IPS DF 6.9 (cell line): ENCODE data around the gene DLX2.
A peak's percentile ranks its signal among the peaks of the same experiment; 100 is the strongest.
"Not testable (repeated sequence)": the region's sequence is repeated elsewhere in the genome, so short reads cannot be mapped to it uniquely, and the experiment has no call there.

Experiments used
- DNase-seq: peaks from one replicate; pipeline ENCODE4 v3.0.0-alpha.2; 2013; ENCODE audit warnings: low read depth, low spot score
- H3K27ac ChIP-seq: one replicate; pipeline ENCODE4 v1.5.1; 2013; ENCODE audit warnings: low read length, control low read depth
- H3K27me3 ChIP-seq: 2 replicates; pipeline ENCODE4 v1.6.1; 2013; ENCODE audit warnings: mild to moderate bottlenecking, low read length; ENCODE audit not compliant: control insufficient read depth, insufficient read depth
- H3K36me3 ChIP-seq: 2 replicates; pipeline ENCODE4 v1.6.1; 2013; ENCODE audit warnings: low read length; ENCODE audit not compliant: control insufficient read depth, insufficient read depth
- H3K4me1 ChIP-seq: 2 replicates; pipeline ENCODE4 v1.6.1; 2013; ENCODE audit warnings: low read length; ENCODE audit not compliant: control insufficient read depth, insufficient read depth
- H3K4me3 ChIP-seq: 2 replicates; pipeline ENCODE4 v1.5.1; 2013; ENCODE audit warnings: mild to moderate bottlenecking, low read length
- H3K9me3 ChIP-seq: 2 replicates; pipeline ENCODE4 v1.6.1; 2013; ENCODE audit warnings: low read length, inconsistent platforms; ENCODE audit not compliant: control insufficient read depth, insufficient read depth
- WGBS: extraction: QIAGEN DNeasy Blood & Tissue Kit; methylation state at CpG from one replicate; pipeline ENCODE4 v1.1.7; 2013; ENCODE audit warnings: mixed read lengths, missing lambda C conversion rate; ENCODE audit not compliant: insufficient read length, insufficient coverage; 5-methylcytosine and 5-hydroxymethylcytosine counted together

Gene DLX2

DNA sequence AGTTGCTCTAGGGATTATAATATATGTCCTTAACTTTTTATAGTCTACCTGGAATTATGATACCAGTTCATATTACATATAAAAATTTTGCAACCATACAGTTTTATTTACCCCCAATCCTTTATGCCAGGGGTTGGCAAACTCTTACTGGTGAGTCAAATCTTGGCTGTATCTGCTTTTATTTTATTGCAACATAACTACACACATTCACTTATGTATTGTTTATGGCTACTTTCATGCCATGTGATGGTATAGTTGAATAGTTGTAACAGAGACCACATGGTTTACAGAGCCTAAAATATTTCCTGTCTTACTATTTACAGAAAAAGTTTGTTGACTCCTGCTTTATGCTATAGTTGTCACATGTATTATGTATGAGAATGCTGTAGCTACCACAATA is 25.8 kb upstream of the DLX2 start:
- Histone ChIP-seq H3K27me3 (peaks cover 3% of the 10 kb centered on the region; the same call in 1 of the 2 replicates), H3K4me1 (peaks cover 5% of the 10 kb centered on the region; the same call in 1 of the 2 replicates), H3K27ac (no peak overlapping the region), H3K36me3 (no peaks in the 10 kb centered on the region), H3K4me3 (no peak overlapping the region), H3K9me3 (no peaks in the 10 kb centered on the region)
- DNase-seq = no peak

DNA sequence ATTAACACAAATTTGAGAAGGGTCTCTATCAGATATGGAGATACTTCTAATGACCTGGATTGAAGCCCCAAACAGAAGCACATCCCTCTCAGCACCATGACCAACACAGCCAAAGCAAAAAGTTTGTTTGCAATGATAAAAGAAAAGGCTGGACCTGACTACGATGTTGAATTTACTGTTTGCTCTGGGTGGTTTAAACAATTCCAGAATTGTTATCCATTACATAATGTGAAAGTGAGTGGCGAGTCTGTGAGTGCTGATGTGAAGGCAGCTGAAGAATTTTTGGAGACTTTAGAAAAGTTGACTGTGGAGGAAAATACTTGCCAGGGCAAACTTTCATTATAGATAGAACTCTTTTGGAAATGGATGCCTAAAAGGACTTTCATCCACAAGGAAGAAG is 17.4 kb upstream of the DLX2 start:
- Histone ChIP-seq H3K27me3 (no peaks in the 10 kb centered on the region), H3K4me1 (no peaks in the 10 kb centered on the region), H3K27ac (no peak overlapping the region), H3K4me3 (no peak overlapping the region), H3K36me3 (no peaks in the 10 kb centered on the region), H3K9me3 (no peaks in the 10 kb centered on the region)
- no CpG with 5 or more reads among the region's 2 CpGs for WGBS
- DNase-seq = no peak

- no peaks in the 10 kb centered on the region for H3K27me3 ChIP-seq
- DNase-seq = no peak
- H3K27ac ChIP-seq = no peak overlapping the region
- H3K4me1 ChIP-seq = no peaks in the 10 kb centered on the region
- no peak overlapping the region for H3K4me3 ChIP-seq
- H3K36me3 ChIP-seq = no peaks in the 10 kb centered on the region
- H3K9me3 ChIP-seq = no peaks in the 10 kb centered on the region
These were observed 16.4 kb upstream of the DLX2 start for GRCh38 chr2:172119089-172119488.

DNA sequence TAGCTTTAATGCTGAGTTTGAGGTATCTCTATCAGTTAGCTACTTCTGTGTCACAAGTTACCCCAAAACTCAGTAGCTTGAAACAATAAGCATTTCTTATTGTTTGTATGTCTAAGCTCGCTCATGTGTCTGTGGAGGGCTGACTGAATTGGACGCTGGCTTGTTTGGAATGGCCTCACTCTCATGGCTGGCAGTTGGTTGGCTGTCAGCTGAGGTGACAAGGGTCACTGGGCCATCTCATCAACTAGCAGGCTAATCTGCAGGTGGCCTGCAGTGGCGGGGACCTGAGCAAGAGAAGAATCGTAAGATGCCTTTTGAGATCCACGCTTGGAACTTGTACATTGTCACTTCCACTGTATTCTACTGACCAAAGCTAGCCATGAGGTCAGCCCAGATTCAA is 13.4 kb upstream of the DLX2 start:
- no peaks in the 10 kb centered on the region for H3K36me3 ChIP-seq
- no peak for DNase-seq
- no peak overlapping the region for H3K4me3 ChIP-seq
- no CpG with 5 or more reads among the region's 5 CpGs for WGBS
- H3K4me1 ChIP-seq = no peaks in the 10 kb centered on the region
- no peak overlapping the region for H3K27ac ChIP-seq
- no peaks in the 10 kb centered on the region; the same call in 1 of the 2 replicates for H3K27me3 ChIP-seq
- H3K9me3 ChIP-seq = no peaks in the 10 kb centered on the region

DNA sequence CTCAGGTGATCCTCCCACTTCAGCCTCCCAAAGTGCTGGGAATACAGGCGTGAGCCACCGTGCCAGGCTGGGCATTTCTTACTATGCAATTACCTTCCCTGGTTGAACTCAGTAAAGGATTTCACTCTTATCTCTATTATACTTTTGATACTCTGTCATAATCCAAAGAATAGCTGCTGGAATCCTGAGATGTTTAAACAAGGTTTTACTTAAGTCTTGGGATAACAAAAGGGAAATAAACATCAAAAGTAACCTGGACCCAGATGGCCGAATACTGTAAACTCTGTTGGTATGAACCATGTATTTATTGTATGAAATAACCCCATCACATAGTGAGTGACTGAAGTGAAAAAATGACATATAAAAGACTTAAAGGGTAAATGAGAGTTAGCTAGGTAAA is 11.9 kb upstream of the DLX2 start:
- no peaks in the 10 kb centered on the region for H3K36me3 ChIP-seq
- peaks cover 4% of the 10 kb centered on the region for H3K4me1 ChIP-seq
- no peak overlapping the region for H3K4me3 ChIP-seq
- H3K27me3 ChIP-seq = peaks cover 8% of the 10 kb centered on the region
- H3K27ac ChIP-seq = no peak overlapping the region
- H3K9me3 ChIP-seq = no peaks in the 10 kb centered on the region
- no CpG with 5 or more reads among the region's 3 CpGs for WGBS
- DNase-seq = no peak

GRCh38 chr2:172114176-172114575 is 11.5 kb upstream of the DLX2 start:
- H3K4me1 ChIP-seq, DNase-seq, H3K27ac ChIP-seq, H3K36me3 ChIP-seq, H3K4me3 ChIP-seq, H3K9me3 ChIP-seq: not testable (repeated sequence)
- no CpG with 5 or more reads among the region's 6 CpGs for WGBS
- peaks cover 12% of the 10 kb centered on the region for H3K27me3 ChIP-seq

DNA sequence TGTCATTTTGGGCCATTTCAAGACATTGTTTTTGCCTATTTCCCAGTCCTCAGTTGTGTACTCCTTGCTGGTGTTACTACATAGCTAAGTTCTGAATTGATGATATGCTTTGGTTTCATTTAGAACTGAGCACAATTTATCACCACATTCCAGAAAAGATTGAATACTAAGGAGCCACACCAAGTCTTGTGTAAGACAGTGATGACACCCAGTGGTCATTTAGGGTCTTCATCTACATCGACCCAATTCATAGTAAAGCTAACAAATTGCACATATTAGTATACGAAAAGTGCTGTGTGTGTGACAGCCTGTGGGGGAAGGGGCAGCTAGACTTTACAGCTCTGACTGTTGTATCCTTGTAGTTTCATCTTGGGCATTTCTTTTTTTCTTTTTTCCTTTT is 10.9 kb upstream of the DLX2 start:
- DNase-seq = no peak
- no peak overlapping the region for H3K4me3 ChIP-seq
- no peaks in the 10 kb centered on the region for H3K9me3 ChIP-seq
- peaks cover 6% of the 10 kb centered on the region for H3K4me1 ChIP-seq
- H3K27ac ChIP-seq = no peak overlapping the region
- H3K36me3 ChIP-seq = no peaks in the 10 kb centered on the region
- no CpG with 5 or more reads among the region's 2 CpGs for WGBS
- H3K27me3 ChIP-seq = peaks cover 16% of the 10 kb centered on the region

DNA sequence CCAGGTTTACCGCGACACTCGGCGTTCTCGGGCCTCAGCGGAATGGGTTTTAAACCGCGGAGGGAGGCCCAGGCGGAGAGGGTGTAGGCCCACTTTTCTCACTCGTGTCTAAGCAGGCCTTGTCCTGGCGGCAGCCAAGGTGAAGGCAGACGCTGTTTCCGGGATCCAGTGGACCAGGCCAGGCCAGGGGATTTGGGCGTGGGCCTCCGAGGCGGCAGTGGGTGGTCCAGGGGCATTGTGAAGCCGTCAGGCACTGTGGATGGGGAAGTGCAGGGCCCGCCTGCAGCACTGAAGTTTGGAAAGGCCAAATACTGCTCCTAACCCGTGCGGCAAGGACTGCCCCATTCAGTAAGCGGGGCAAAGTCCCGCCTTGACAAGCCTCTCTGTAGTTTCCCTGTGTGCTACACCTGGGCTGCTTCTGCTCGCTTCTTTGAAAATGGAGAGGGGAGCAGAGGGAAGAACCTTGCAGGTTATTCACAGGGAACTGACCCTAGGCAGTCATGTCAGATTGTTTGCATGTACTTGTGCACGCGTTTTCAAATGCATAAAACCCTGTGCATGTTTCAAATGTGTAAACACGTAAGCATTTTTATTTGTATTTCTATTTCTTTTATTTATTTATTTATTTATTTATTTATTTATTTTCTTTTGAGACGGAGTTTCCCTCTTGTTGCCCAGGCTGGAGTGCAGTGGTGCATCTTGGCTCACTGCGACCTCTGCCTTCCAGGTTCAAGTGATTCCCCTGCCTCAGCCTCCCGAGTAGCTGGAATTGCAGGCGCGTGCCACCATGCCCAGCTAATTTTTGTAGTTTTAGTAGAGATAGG is 7.5 kb upstream of the DLX2 start:
- Histone ChIP-seq H3K36me3 (no peaks in the 10 kb centered on the region), H3K9me3 (no peaks in the 10 kb centered on the region), H3K4me1 (peaks cover 10% of the 10 kb centered on the region), H3K4me3 (peak overlapping the region; percentile 23; the same call in 1 of the 2 replicates), H3K27ac (no peak overlapping the region), H3K27me3 (peaks cover 49% of the 10 kb centered on the region)
- no peak for DNase-seq
- WGBS = no CpG with 5 or more reads among the region's 31 CpGs

DNA sequence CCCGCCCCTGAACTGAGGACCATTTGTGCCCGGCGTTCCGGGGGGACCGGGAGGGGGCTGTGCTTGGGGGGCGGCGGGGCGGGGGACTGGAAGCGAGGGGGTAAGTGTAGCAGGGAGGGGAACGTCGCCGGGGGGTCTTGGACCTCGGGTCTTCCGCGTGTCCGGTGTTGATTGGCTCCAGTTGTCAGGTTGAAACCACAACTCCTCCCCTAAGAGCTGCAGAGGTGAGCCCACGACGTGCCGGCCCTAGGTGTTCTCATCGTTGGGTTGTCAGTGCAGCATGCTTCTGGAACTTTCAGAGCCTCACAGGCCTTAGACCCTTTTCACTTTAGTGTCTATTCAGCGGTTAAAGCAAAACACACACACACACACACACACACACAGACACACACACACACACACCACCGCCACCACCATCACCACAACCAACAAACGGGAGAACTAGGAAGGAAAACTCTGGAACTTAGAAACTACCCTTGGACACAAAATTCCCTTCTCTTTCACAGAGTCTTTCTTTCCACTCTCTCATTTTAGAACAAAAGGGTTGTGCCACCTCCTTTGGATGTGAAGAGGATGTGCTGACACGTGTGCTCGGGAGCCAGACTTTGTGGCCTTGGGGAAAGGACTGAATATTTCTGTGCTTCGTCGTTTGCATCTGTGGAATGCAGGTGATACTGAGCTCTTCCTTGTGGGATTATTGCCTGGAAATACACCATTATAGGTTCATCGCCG is 6.7 kb upstream of the DLX2 start:
- no peaks in the 10 kb centered on the region for H3K9me3 ChIP-seq
- no peak overlapping the region for H3K27ac ChIP-seq
- H3K4me3 ChIP-seq = peak overlapping the region; percentile 23; the same call in 1 of the 2 replicates
- peaks cover 10% of the 10 kb centered on the region for H3K4me1 ChIP-seq
- H3K27me3 ChIP-seq = peaks cover 55% of the 10 kb centered on the region
- no CpG with 5 or more reads among the region's 29 CpGs for WGBS
- H3K36me3 ChIP-seq = no peaks in the 10 kb centered on the region
- no peak for DNase-seq

DNA sequence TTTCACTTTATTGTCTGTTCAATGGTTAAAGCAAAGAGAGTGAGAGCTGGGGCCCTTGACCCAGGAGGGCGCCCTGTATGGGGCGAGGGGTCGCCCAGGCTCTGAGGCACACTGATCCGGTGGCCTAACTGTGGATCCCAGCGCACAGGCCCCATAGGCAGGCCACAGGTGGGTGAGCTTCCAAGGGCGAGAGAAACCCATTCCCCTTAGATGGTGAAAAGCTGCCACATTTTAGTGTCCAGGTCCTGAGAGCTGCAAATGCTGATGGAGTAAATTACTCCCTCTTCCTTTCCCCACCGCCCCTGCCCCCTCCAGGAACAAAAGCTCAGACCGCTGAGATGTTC is 5.9 kb upstream of the DLX2 start:
- Histone ChIP-seq H3K27ac (no peak overlapping the region), H3K9me3 (no peaks in the 10 kb centered on the region), H3K4me1 (peaks cover 10% of the 10 kb centered on the region), H3K4me3 (no peak overlapping the region), H3K36me3 (no peaks in the 10 kb centered on the region), H3K27me3 (peaks cover 60% of the 10 kb centered on the region)
- DNase-seq = no peak
- WGBS = no CpG with 5 or more reads among the region's 8 CpGs
